Brain microvascular endothelial cell (primary cell): ENCODE results near the gene CLDN22.

ENCODE experiments used
- DNase-seq: peaks from one replicate; pipeline ENCODE4 v3.0.0-alpha.2; 2020
- H3K27ac ChIP-seq: fragments of 250-450 bp; sonication (Bioruptor Pico); 2 replicates; pipeline ENCODE4 v1.5.1; 2020; ENCODE audit warnings: mild to moderate bottlenecking, moderate library complexity
- H3K27me3 ChIP-seq: fragments of 250-450 bp; sonication (Bioruptor Pico); replicated peaks from 2 replicates; pipeline ENCODE4 v1.5.1; 2020; ENCODE audit warnings: mild to moderate bottlenecking
- H3K36me3 ChIP-seq: fragments of 250-450 bp; sonication (Bioruptor Pico); replicated peaks from 2 replicates; pipeline ENCODE4 v1.5.1; 2020; ENCODE audit warnings: mild to moderate bottlenecking
- H3K4me3 ChIP-seq: 2 replicates; pipeline ENCODE4 v1.5.1; 2011; ENCODE audit warnings: low read depth, mild to moderate bottlenecking, control low read depth, low read length, moderate library complexity
- in situ Hi-C: cut with HindIII; loops from 2 replicates; pipeline ENCODE4 v1.10.0; 2017; ENCODE audit warnings: low sequenced_read_pairs, low pct_ligation_motif_present
- TF ChIP-seq, protein P1 (sequence below): IDR thresholded peaks from 2 replicates; pipeline ENCODE4 v1.5.1; 2011; ENCODE audit warnings: low read depth, mild to moderate bottlenecking, moderate library complexity, low read length, control low read depth, inconsistent platforms; ENCODE audit errors: missing control alignments

The CLDN22 gene

DNA sequence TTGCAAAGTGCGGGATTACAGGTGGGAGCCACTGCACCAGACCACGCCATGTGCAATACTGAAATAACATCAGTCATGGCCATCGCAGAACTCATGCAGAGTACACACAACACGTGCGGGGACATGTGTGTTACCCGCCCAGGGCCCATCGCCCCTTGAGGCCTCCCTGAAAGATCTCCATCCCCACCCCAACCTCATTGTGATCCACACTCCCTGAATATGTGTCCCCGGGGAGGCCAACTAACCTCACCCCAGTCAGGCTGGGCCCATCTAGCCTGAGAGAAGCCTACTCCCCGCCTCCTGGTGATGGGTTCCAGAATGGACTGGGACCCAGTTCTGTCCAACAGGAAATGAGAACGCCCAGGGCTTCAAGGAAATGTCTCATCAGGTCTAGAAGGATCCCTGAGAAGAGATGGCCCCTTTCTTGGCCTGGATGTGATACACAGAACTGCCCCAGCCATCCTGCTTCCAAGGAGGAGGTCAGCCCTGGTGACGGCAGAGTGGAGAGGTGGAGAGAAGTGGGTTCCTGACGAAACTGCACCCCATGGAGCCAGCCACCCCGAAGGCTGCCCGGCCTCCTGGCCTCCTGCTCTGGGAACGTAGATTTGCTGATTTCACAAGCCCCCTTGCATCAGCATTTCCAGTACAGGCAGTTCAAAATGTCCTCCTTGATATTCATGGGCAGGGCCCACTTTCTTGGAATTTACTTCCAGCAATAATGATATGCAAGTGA, 24.6 kb upstream of the CLDN22 start:
- no peak for DNase-seq
- H3K27me3 ChIP-seq = no peaks in the 10 kb centered on the region
- no peaks in the 10 kb centered on the region for H3K36me3 ChIP-seq
- TF ChIP-seq, protein P1, sequence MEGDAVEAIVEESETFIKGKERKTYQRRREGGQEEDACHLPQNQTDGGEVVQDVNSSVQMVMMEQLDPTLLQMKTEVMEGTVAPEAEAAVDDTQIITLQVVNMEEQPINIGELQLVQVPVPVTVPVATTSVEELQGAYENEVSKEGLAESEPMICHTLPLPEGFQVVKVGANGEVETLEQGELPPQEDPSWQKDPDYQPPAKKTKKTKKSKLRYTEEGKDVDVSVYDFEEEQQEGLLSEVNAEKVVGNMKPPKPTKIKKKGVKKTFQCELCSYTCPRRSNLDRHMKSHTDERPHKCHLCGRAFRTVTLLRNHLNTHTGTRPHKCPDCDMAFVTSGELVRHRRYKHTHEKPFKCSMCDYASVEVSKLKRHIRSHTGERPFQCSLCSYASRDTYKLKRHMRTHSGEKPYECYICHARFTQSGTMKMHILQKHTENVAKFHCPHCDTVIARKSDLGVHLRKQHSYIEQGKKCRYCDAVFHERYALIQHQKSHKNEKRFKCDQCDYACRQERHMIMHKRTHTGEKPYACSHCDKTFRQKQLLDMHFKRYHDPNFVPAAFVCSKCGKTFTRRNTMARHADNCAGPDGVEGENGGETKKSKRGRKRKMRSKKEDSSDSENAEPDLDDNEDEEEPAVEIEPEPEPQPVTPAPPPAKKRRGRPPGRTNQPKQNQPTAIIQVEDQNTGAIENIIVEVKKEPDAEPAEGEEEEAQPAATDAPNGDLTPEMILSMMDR = no peak
- in situ Hi-C loops = no loop called here
- H3K4me3 ChIP-seq = no peak overlapping the region
- H3K27ac ChIP-seq = no peak overlapping the region

DNA sequence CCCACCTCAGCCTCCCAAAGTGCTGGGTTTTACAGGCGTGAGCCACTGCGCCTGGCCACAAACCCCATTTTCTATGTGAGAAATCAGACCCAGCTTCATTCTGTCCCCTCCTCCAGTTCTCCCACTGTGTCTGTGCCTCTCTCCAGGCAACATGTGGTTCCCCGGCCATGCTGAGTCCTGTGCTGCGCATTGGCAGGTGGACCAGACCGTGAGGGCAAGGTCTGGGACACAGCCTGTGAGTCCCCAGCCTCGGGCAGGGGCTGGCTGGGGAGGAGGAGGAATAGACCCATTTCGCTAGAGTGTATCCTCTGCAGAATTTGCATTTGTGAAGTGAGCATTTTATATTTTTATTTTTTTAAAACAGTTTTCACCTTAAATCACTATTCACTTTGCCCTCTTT, 23.7 kb upstream of the CLDN22 start:
- Histone ChIP-seq H3K27ac (no peak overlapping the region), H3K27me3 (no peaks in the 10 kb centered on the region), H3K4me3 (no peak overlapping the region), H3K36me3 (no peaks in the 10 kb centered on the region)
- DNase-seq = no peak
- in situ Hi-C loops = no loop called here
- TF ChIP-seq, protein P1 = no peak

DNA sequence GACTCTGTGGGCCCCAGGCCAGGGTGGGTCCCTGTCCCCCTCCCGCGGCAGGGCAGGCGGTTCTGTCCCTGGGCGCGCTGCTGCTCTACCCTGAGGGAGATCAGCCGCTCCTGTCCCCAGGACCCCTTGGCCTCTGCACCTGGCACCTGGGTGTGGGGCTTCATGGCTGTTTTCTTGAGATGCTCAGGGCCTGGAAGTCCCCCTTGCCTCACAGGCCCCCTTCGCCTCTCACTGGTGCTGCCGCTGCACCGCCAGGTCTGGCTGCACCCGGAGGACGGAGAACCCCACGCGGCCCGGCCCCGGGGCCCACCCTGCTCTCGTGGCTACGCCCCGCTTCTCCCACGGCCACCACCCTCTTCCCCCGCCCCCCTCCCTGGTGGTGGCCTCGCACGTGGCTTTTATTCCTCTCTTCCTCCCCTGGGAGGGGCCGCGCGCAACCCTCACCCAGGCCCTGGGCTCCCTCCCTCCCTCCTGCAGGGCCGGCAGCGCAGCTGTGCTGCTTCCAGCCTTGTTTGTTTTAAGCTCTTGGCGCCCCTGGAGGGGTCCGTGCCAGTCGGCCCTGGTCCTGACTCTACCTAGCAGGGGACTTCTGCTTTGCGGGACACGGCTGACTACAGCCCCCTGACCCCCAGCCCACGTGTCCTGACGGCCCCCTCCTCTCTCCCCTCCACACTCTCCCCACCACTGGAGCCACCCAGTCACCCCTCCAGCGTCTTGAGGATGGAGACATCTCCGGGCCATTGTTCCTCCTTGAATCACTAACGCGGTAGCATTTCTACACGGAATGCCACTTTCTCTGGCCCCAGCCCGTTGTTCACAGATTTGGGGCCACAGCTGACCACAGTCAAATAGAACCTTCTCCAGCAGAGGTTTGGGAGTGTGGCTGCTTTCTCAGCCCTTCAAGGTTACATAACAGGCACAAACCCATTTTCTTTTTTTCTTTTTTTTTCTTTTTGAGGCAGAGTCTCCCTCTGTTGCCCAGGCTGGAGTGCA, 22.8 kb upstream of the CLDN22 start:
- no peaks in the 10 kb centered on the region for H3K36me3 ChIP-seq
- H3K4me3 ChIP-seq = no peak overlapping the region
- H3K27ac ChIP-seq = no peak overlapping the region
- H3K27me3 ChIP-seq = no peaks in the 10 kb centered on the region
- in situ Hi-C loops = no loop called here
- no peak for DNase-seq
- TF ChIP-seq, protein P1 = no peak

DNA sequence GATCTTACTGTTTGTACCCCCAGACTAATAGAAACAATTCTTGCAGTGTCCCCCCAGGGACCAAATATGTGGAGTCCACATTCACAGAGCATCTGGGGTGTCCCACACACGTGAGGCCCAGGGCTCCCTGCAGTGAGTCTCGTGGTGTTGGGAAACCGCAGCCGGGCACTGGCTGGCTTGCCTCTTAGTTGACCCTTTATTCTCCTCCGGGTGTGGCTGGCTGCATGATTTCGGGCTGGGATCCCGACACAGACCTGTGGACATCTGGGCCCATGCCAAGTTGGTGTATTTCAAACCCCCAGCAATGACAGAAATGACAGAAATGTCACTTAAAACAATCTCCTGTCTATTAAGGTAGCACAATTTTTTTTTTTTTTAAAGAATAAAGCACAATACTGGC, 17.8 kb upstream of the CLDN22 start:
- in situ Hi-C loops = no loop called here
- H3K4me3 ChIP-seq = no peak overlapping the region
- DNase-seq = no peak
- no peaks in the 10 kb centered on the region for H3K36me3 ChIP-seq
- H3K27ac ChIP-seq = peak overlapping the region; percentile 32
- no peaks in the 10 kb centered on the region for H3K27me3 ChIP-seq
- TF ChIP-seq, protein P1 = no peak

DNA sequence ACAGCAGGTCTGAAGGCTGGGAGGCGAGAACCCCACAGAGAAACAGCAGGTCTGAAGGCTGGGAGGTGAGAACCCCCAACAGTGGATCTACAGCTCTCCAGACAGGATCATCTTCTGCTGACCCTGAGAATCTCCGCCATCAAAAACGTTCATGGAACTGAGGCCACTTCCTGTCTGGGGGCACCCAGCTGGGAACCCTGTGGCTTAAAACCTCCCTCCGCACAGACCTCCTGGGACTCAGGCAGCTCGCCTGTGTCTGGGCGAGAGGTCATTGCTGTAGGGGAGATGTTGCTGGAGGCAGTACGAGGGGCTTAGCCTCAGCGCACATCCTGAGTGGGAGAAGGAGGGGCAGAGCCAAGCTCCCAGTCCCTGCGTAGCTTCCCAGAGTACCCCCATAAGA, 17.3 kb upstream of the CLDN22 start:
- no peaks in the 10 kb centered on the region for H3K36me3 ChIP-seq
- no peak for DNase-seq
- H3K4me3 ChIP-seq = no peak overlapping the region
- TF ChIP-seq, protein P1 = no peak
- no peaks in the 10 kb centered on the region for H3K27me3 ChIP-seq
- in situ Hi-C loops = no loop called here
- H3K27ac ChIP-seq = peak overlapping the region; percentile 32
